Dendritic cell treated with granulocyte-macrophage colony-stimulating factor and Interleukin-4, amounts not matched to agents 40 ng/mL and 50 ng/mL, for 4 days (primary cell): ENCODE data around the gene PMCH.
"Not testable (repeated sequence)": the region's sequence is repeated elsewhere in the genome, so short reads cannot be mapped to it uniquely, and the experiment has no call there.

Source experiments
- H3K27ac Mint-ChIP-seq: one replicate; pipeline ENCODE4 v1.8.0; 2022; ENCODE audit warnings: mild to moderate bottlenecking, mixed read lengths
- H3K27me3 Mint-ChIP-seq: one replicate; pipeline ENCODE4 v1.8.0; 2022; ENCODE audit warnings: mild to moderate bottlenecking, mixed read lengths
- H3K36me3 Mint-ChIP-seq: one replicate; pipeline ENCODE4 v1.8.0; 2022; ENCODE audit warnings: low read depth, mixed read lengths
- H3K4me1 Mint-ChIP-seq: one replicate; pipeline ENCODE4 v1.8.0; 2022; ENCODE audit warnings: low read depth, mixed read lengths
- H3K4me3 Mint-ChIP-seq: one replicate; pipeline ENCODE4 v1.8.0; 2022; ENCODE audit warnings: mild to moderate bottlenecking, moderate library complexity, mixed read lengths
- H3K9me3 Mint-ChIP-seq: one replicate; pipeline ENCODE4 v1.8.0; 2022; ENCODE audit warnings: mixed read lengths
- intact Hi-C: fragments of 100-400 bp; cut with micrococcal nuclease; formaldehyde crosslinking; loops from one replicate; pipeline ENCODE4 v1.15.0; 2022

The PMCH gene

GRCh38 chr12:102197789-102198188 is at the start of gene PMCH:
PMCH (minus strand) TSS chr12:102197833; CDS start chr12:102197770, 63 bp downstream.
- Mint-ChIP-seq H3K27me3 (no peaks in the 10 kb centered on the region), H3K27ac (no peak within 1 kb of the TSS), H3K9me3 (no peaks in the 10 kb centered on the region), H3K4me1 (no peaks in the 10 kb centered on the region), H3K4me3 (no peak within 1 kb of the TSS), H3K36me3 (no peaks in the 10 kb centered on the region)
- intact Hi-C loops: no loop called here

- intact Hi-C loops, H3K27ac Mint-ChIP-seq, H3K27me3 Mint-ChIP-seq, H3K4me1 Mint-ChIP-seq, H3K4me3 Mint-ChIP-seq, H3K36me3 Mint-ChIP-seq, H3K9me3 Mint-ChIP-seq: not testable (repeated sequence)
Observed at GRCh38 chr12:102240859-102241258, 43.2 kb upstream of the PMCH start.

- no peaks in the 10 kb centered on the region for H3K9me3 Mint-ChIP-seq
- intact Hi-C loops: no loop called here
- no peak overlapping the region for H3K4me3 Mint-ChIP-seq
- H3K4me1 Mint-ChIP-seq: no peaks in the 10 kb centered on the region
- H3K27ac Mint-ChIP-seq: no peak overlapping the region
- H3K27me3 Mint-ChIP-seq: no peaks in the 10 kb centered on the region
- no peaks in the 10 kb centered on the region for H3K36me3 Mint-ChIP-seq
Observed at GRCh38 chr12:102234599-102234998, 37.0 kb upstream of the PMCH start.

- Mint-ChIP-seq H3K4me3 (no peak overlapping the region), H3K27me3 (no peaks in the 10 kb centered on the region), H3K36me3 (no peaks in the 10 kb centered on the region), H3K27ac (no peak overlapping the region), H3K9me3 (no peaks in the 10 kb centered on the region), H3K4me1 (no peaks in the 10 kb centered on the region)
- intact Hi-C loops: no loop called here
Observed at GRCh38 chr12:102232446-102232845, 34.8 kb upstream of the PMCH start.

GRCh38 chr12:102232036-102232435 is 34.4 kb upstream of the PMCH start:
- no peak overlapping the region for H3K27ac Mint-ChIP-seq
- no peaks in the 10 kb centered on the region for H3K9me3 Mint-ChIP-seq
- no peaks in the 10 kb centered on the region for H3K27me3 Mint-ChIP-seq
- H3K4me1 Mint-ChIP-seq: no peaks in the 10 kb centered on the region
- intact Hi-C loops: no loop called here
- H3K4me3 Mint-ChIP-seq: no peak overlapping the region
- H3K36me3 Mint-ChIP-seq: no peaks in the 10 kb centered on the region

GRCh38 chr12:102227954-102228353 is 30.3 kb upstream of the PMCH start:
- intact Hi-C loops: no loop called here
- Mint-ChIP-seq H3K4me1 (no peaks in the 10 kb centered on the region), H3K27me3 (no peaks in the 10 kb centered on the region), H3K27ac (no peak overlapping the region), H3K9me3 (no peaks in the 10 kb centered on the region), H3K36me3 (no peaks in the 10 kb centered on the region), H3K4me3 (no peak overlapping the region)

- Mint-ChIP-seq H3K27ac (no peak overlapping the region), H3K4me3 (no peak overlapping the region), H3K9me3 (no peaks in the 10 kb centered on the region)
Observed at GRCh38 chr12:102220736-102221135, 23.1 kb upstream of the PMCH start.

GRCh38 chr12:102215992-102216691 is 18.5 kb upstream of the PMCH start:
- Mint-ChIP-seq H3K4me1 (no peaks in the 10 kb centered on the region), H3K36me3 (no peaks in the 10 kb centered on the region)

More at GRCh38 chr12:102220736-102221135, 23.1 kb upstream of the PMCH start:
- Mint-ChIP-seq H3K27me3 (no peaks in the 10 kb centered on the region), H3K4me1 (no peaks in the 10 kb centered on the region), H3K36me3 (no peaks in the 10 kb centered on the region)
- intact Hi-C loops: no loop called here

GRCh38 chr12:102204025-102204424 is 6.4 kb upstream of the PMCH start:
- Mint-ChIP-seq H3K9me3 (peaks cover 28% of the 10 kb centered on the region), H3K36me3 (peaks cover 15% of the 10 kb centered on the region), H3K27ac (no peak overlapping the region), H3K27me3 (no peaks in the 10 kb centered on the region), H3K4me3 (no peak overlapping the region), H3K4me1 (no peaks in the 10 kb centered on the region)
- intact Hi-C loops: no loop called here

More at GRCh38 chr12:102215992-102216691, 18.5 kb upstream of the PMCH start:
- Mint-ChIP-seq H3K27me3 (no peaks in the 10 kb centered on the region), H3K27ac (no peak overlapping the region), H3K4me3 (no peak overlapping the region), H3K9me3 (no peaks in the 10 kb centered on the region)
- intact Hi-C loops: no loop called here

GRCh38 chr12:102202556-102202955 is 4.9 kb upstream of the PMCH start:
- Mint-ChIP-seq H3K36me3 (peaks cover 9% of the 10 kb centered on the region), H3K4me3 (no peak overlapping the region), H3K27ac (no peak overlapping the region), H3K9me3 (peaks cover 13% of the 10 kb centered on the region), H3K27me3 (no peaks in the 10 kb centered on the region), H3K4me1 (no peaks in the 10 kb centered on the region)
- intact Hi-C loops: no loop called here

- H3K4me3 Mint-ChIP-seq: no peak overlapping the region
- H3K27me3 Mint-ChIP-seq: no peaks in the 10 kb centered on the region
- peaks cover 8% of the 10 kb centered on the region for H3K36me3 Mint-ChIP-seq
- peaks cover 10% of the 10 kb centered on the region for H3K9me3 Mint-ChIP-seq
- H3K4me1 Mint-ChIP-seq: no peaks in the 10 kb centered on the region
- intact Hi-C loops: no loop called here
- no peak overlapping the region for H3K27ac Mint-ChIP-seq
Observed at GRCh38 chr12:102201436-102202061, 3.9 kb upstream of the PMCH start.

- Mint-ChIP-seq H3K27me3 (no peaks in the 10 kb centered on the region), H3K4me3 (no peak overlapping the region), H3K27ac (no peak overlapping the region), H3K36me3 (no peaks in the 10 kb centered on the region), H3K4me1 (no peaks in the 10 kb centered on the region), H3K9me3 (no peaks in the 10 kb centered on the region)
- intact Hi-C loops: no loop called here
Observed at GRCh38 chr12:102195826-102196225, 1.8 kb downstream of the PMCH start.

GRCh38 chr12:102182635-102183034 is 15.0 kb downstream of the PMCH start:
- Mint-ChIP-seq H3K36me3 (no peaks in the 10 kb centered on the region), H3K27ac (no peak overlapping the region), H3K4me1 (no peaks in the 10 kb centered on the region), H3K9me3 (no peaks in the 10 kb centered on the region), H3K4me3 (no peak overlapping the region), H3K27me3 (no peaks in the 10 kb centered on the region)
- intact Hi-C loops: no loop called here

GRCh38 chr12:102174761-102175160 is 22.9 kb downstream of the PMCH start:
- Mint-ChIP-seq H3K9me3 (no peaks in the 10 kb centered on the region), H3K27ac (no peak overlapping the region), H3K27me3 (no peaks in the 10 kb centered on the region), H3K36me3 (no peaks in the 10 kb centered on the region), H3K4me1 (no peaks in the 10 kb centered on the region), H3K4me3 (no peak overlapping the region)
- intact Hi-C loops: loop anchor here (5.0 kb wide), 1 partner anchor 528 kb away; no protein-coding TSS in a partner anchor
